Aorta (tissue), 5 donors: ENCODE measurements around the gene CDH2. TPM values are rescaled to one million over a fixed set of nuclear protein-coding genes. Genes with fewer than 3 reads are reported as not detected.

Source experiments
- ATAC-seq: fragments of 200-7000 bp; cut with Tn5 transposase; one replicate; pipeline ENCODE4 v1.9.1; 2022; ENCODE audit warnings: moderate library complexity; ENCODE audit not compliant: low FRiP score
- DNase-seq, 2 donors: peaks; one replicate each; pipeline ENCODE4 v3.0.0-alpha.2; 2020
- H3K27ac ChIP-seq, 2 donors: one replicate each; pipeline ENCODE4 v1.5.1; 2013; ENCODE audit warnings: low read length in 2 of 2, mild to moderate bottlenecking in 2 of 2, moderate library complexity in 2 of 2, control low read depth in 1 of 2, inconsistent platforms in 1 of 2, low read depth in 1 of 2
- H3K27me3 ChIP-seq, 2 donors: one replicate each; pipeline ENCODE4 v1.6.1; 2013; ENCODE audit warnings: control low read depth in 1 of 2, low read length in 1 of 2, mild to moderate bottlenecking in 1 of 2, moderate library complexity in 1 of 2; ENCODE audit not compliant: insufficient read depth in 2 of 2, control insufficient read depth in 1 of 2
- H3K36me3 ChIP-seq, 2 donors: one replicate each; pipeline ENCODE4 v1.6.1; 2013; ENCODE audit warnings: control low read depth in 1 of 2, low read length in 1 of 2, mild to moderate bottlenecking in 1 of 2; ENCODE audit not compliant: insufficient read depth in 2 of 2, control insufficient read depth in 1 of 2
- H3K4me1 ChIP-seq, 2 donors: one replicate each; pipeline ENCODE4 v1.6.1; 2013; ENCODE audit warnings: low read length in 2 of 2, control low read depth in 1 of 2, mild to moderate bottlenecking in 1 of 2, moderate library complexity in 1 of 2; ENCODE audit not compliant: insufficient read depth in 2 of 2, control insufficient read depth in 1 of 2
- H3K4me3 ChIP-seq, 2 donors: one replicate each; pipeline ENCODE4 v1.5.1; 2013; ENCODE audit warnings: low read length in 2 of 2, control low read depth in 1 of 2, mild to moderate bottlenecking in 1 of 2
- H3K9me3 ChIP-seq: one replicate; pipeline ENCODE4 v1.6.1; 2013; ENCODE audit warnings: mild to moderate bottlenecking, low read length; ENCODE audit not compliant: control insufficient read depth
- WGBS, 2 donors: extraction: QIAGEN DNeasy Blood & Tissue Kit; methylation state at CpG; one replicate each; pipeline ENCODE4 v1.1.7; 2013; 5-methylcytosine and 5-hydroxymethylcytosine counted together
- intact Hi-C, 2 donors: fragments of 100-400 bp; cut with DNase I; formaldehyde crosslinking; loops; one replicate each; pipeline versions ENCODE4 v1.14.2 to v1.15.0; 2022
- polyA plus RNA-seq, 2 donors: library from polyadenylated mRNA; stranded (reverse); fragments of 200-250 nt; gene quantifications; one replicate each; pipeline ENCODE4 v1.2.3, GENCODE V29; 2013
- total RNA-seq, 2 donors: library from RNA; stranded (reverse); fragmentation: NEBNext Ultra II Directional; extraction: Animal tissue kit (Norgen Biotek cat#: 25700); gene quantifications; one replicate each; pipeline ENCODE4 v1.2.1, GENCODE V29; 2021
- donor health status: healthy with polysubstance abuse.
- donor health status: Bipolar disorder and iron deficiency.
- donor health status: DM: no; HTN: no; CAD: no.
- donor health status: DM: no; HTN: no; CAD: no.
- donor health status: DM: yes; HTN: yes; CAD: no.

Gene CDH2
- total and polyA plus RNA-seq, 4 donors: 6.9 to 13.9 (median 11.4) TPM

DNA sequence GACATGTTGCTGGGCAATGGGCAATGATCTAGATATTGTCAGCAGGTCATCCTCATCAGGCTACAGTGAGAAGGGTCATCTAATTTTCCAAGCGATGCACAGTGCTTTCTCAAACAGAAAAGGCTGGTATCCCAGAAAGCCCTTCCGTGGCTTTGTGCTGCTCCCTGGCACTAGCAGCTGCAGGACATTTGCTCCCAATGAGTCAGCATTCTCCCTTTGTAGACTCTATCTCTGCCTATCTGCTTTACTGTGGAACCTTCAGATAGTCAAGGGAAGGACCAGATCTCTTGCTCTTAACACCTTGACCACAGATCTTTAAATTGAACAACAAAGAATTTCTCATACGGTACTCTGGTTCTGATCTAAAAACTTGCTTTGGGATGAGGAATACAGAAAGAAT lies 101.4 kb downstream of the CDH2 start:
- H3K4me3 ChIP-seq: no peak overlapping the region
- 73 to 90% methylated on average over 3 of the region's 3 CpGs for WGBS, 2 donors
- no peak overlapping the region for H3K27ac ChIP-seq
- no peaks in the 10 kb centered on the region for H3K36me3 ChIP-seq
- no peaks in the 10 kb centered on the region for H3K4me1 ChIP-seq
- intact Hi-C loops: no loop called here
- DNase-seq (no peak), ATAC-seq (no peak)
- H3K27me3 ChIP-seq: no peaks in the 10 kb centered on the region
- H3K9me3 ChIP-seq: no peaks in the 10 kb centered on the region

DNA sequence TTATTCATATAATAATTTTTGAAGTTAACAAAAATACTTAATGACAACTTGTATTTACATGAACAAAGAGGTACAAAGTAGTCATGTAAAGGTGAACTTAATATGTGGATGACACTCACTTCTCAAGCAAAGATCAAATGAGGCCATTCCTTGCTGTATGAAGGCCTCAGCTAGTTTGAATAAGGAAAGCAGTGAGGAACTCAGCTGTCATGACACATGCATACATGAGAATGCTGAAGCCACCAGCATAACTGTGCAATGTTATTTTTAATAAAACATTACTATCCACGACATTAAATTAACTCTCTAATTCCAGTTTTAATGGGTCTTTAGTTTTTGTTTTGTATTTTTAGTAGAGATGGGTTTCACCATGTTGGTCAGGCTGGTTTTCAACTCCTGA lies 102.9 kb downstream of the CDH2 start:
- H3K4me3 ChIP-seq: no peak overlapping the region
- H3K27me3 ChIP-seq: no peaks in the 10 kb centered on the region
- H3K9me3 ChIP-seq: no peaks in the 10 kb centered on the region
- DNase-seq: no peak
- ATAC-seq: no peak
- intact Hi-C loops: no loop called here
- WGBS, 2 donors: 65 to 76% methylated on average over 1 of the region's 1 CpG
- no peaks in the 10 kb centered on the region for H3K36me3 ChIP-seq
- H3K4me1 ChIP-seq: no peaks in the 10 kb centered on the region
- no peak overlapping the region for H3K27ac ChIP-seq

DNA sequence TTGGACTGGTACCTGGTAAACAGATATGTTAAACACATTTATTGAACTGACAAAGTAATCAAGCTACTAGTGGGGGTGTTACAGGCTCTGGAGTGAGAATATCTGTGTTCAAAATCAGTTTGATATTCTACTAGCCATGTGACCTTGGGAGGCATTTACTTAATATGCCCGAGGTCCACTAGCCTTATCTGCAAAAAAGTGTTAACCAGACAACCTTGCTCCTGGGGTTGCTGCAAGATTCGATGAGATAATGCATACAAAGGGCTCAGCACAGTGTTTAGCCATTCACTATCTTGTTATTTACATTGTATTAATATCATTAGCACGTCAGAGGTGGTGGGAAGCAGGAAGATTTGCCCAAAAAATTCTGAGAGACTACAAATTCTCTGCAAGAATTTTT lies 103.3 kb downstream of the CDH2 start:
- Histone ChIP-seq H3K27me3 (no peaks in the 10 kb centered on the region), H3K36me3 (no peaks in the 10 kb centered on the region), H3K27ac (no peak overlapping the region), H3K4me1 (no peaks in the 10 kb centered on the region), H3K4me3 (no peak overlapping the region), H3K9me3 (no peaks in the 10 kb centered on the region)
- WGBS, 2 donors: 46 to 61% methylated on average over 3 of the region's 3 CpGs
- ATAC-seq: no peak
- no peak for DNase-seq
- intact Hi-C loops: no loop called here

DNA sequence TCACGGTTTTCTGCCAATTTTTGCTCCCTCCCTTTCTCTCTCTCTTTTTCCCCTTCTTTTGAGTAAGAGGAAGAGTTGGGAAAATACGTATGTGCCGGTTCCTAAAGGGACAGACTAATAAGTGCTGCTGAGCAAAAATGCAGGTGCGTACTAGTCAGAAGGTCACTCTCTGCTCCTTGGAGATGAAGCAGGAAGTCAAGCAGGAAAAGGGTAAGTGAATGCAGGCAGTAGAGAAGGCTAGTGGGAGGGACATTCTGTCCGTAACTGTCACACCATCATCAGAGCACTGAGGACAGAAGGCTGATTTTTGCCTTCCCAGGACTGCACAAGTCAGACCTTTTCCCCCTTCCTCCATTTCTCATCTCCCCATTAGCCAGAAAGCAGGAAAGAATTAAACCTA lies 105.7 kb downstream of the CDH2 start:
- DNase-seq: no peak
- Histone ChIP-seq H3K36me3 (no peaks in the 10 kb centered on the region), H3K9me3 (no peaks in the 10 kb centered on the region), H3K27ac (no peak overlapping the region), H3K4me1 (no peaks in the 10 kb centered on the region), H3K27me3 (no peaks in the 10 kb centered on the region), H3K4me3 (no peak overlapping the region)
- 82 to 83% methylated on average over 5 of the region's 5 CpGs for WGBS, 2 donors
- ATAC-seq: no peak
- intact Hi-C loops: no loop called here

DNA sequence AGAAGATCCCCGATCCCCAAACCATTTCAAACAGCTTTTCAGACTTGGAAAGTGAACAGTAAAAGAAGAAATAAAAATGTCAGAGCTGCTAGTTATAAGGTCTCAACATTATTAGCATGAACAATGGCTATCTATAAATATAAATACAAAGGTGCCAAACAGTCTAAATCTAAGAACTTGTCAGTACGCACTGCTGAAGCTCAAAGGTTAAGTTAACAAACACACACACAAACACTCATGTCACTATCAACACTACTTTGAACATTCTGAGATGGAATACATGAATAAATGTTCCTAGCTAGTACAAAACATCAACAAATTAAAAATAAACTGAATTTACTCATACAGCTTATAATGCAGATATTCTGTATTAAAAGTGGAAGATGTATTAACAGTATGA lies 108.7 kb downstream of the CDH2 start:
- Histone ChIP-seq H3K27ac (no peak overlapping the region), H3K36me3 (no peaks in the 10 kb centered on the region), H3K9me3 (no peaks in the 10 kb centered on the region), H3K27me3 (no peaks in the 10 kb centered on the region), H3K4me1 (peaks cover 2 to 3% of the 10 kb centered on the region in 2 donors), H3K4me3 (no peak overlapping the region)
- DNase-seq: no peak
- WGBS, 2 donors: 92 to 93% methylated on average over 2 of the region's 2 CpGs
- no peak for ATAC-seq
- intact Hi-C loops: loop anchor here in 1 of 2 donors (10.0 kb wide), 1 partner anchor 73 kb away; no protein-coding TSS in a partner anchor

DNA sequence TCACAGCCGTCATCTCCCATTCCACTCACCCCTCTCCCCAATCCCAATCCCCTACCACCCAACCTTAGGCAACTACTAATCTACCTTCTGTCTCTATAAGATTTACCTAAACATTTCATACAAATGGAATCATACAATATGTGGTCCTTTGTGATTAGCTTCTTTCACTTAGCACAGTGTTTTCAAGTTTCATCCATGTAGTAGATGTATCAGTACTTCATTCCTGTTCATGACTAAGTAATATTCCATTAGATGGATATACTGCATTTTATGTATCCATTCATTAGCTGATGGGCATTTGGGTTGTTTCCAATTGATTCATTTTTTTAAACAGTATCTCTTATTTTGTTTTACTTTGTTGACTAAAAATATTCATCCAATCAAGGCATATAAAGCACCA lies 109.6 kb downstream of the CDH2 start:
- ATAC-seq: no peak
- Histone ChIP-seq H3K27me3 (no peaks in the 10 kb centered on the region), H3K9me3 (no peaks in the 10 kb centered on the region), H3K27ac (no peak overlapping the region), H3K36me3 (no peaks in the 10 kb centered on the region), H3K4me3 (no peak overlapping the region), H3K4me1 (peaks cover 3% of the 10 kb centered on the region in 2 donors)
- intact Hi-C loops: loop anchor here in 1 of 2 donors (10.0 kb wide), 1 partner anchor 73 kb away; no protein-coding TSS in a partner anchor
- 1 to 96% methylated on average over 1 of the region's 1 CpG for WGBS, 2 donors
- DNase-seq: no peak

DNA sequence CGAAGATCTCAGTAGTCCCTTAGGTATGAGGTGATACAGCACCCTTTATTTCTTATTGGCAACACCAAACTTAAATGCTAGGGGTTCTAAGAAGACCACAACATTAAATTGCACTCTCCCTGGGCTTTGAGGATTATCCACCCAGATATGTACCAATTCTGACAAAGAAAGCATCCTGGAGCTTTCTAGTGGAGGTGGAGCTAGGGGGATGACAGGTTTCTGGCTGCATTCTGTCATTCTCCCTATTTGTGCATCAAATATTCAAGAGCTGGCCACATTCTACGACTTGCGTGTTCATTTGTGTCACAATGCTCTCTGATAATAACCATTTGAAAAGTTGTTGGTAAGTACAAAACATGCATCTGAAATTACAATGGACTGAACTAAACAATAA lies 111.1 kb downstream of the CDH2 start:
- ATAC-seq: no peak
- DNase-seq: no peak
- Histone ChIP-seq H3K4me1 (peaks cover 3% of the 10 kb centered on the region in 2 donors), H3K9me3 (no peaks in the 10 kb centered on the region), H3K27ac (no peak overlapping the region), H3K27me3 (no peaks in the 10 kb centered on the region), H3K36me3 (no peaks in the 10 kb centered on the region), H3K4me3 (no peak overlapping the region)
- intact Hi-C loops: loop anchor here in 1 of 2 donors (10.0 kb wide), 1 partner anchor 71 kb away; no protein-coding TSS in a partner anchor
- 64 to 74% methylated on average over 3 of the region's 3 CpGs for WGBS, 2 donors

DNA sequence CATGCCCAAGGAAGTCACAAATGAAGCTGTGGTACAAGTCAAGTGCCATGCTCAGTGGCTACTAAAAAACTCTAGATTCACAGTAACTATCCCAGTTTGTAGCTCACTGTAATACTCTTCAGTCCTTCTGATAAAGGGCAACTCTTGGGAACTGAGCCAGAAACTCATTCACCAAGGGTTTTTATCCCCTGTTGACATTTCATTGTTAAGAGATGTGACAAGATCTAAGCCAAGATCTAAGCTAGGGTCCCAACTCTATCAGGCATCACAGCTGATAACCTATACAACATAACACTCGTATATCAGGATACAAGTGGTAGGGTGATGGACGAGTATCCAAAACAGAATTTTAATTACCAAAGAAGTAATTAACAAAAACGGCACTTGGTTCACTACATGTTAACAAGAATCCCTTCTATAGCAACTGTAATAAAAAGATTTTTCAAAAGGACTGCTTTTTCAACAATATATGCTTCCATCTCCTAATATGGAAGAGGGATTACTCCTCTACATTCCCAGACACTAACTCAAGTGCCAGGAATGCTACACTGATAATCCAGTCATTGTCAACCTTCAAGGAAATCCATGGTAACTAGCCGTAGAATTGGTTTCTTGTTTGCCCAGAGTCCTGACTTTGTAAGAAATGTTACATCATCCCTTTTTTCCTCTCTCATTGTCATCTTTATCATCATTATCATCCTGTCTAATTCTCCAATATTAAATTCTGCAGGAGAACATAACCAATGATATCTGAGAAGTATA lies 111.7 kb downstream of the CDH2 start:
- H3K4me3 ChIP-seq: no peak overlapping the region
- H3K9me3 ChIP-seq: no peaks in the 10 kb centered on the region
- no peaks in the 10 kb centered on the region for H3K36me3 ChIP-seq
- intact Hi-C loops: loop anchor here in 1 of 2 donors (10.0 kb wide), 1 partner anchor 70 kb away; no protein-coding TSS in a partner anchor
- DNase-seq (no peak), ATAC-seq (no peak)
- peaks cover 3% of the 10 kb centered on the region in 2 donors for H3K4me1 ChIP-seq
- H3K27ac ChIP-seq: peak overlapping the region in 1 of 2 donors; percentile 17
- no peaks in the 10 kb centered on the region for H3K27me3 ChIP-seq
- WGBS, 2 donors: 68 to 71% methylated on average over 4 of the region's 4 CpGs

DNA sequence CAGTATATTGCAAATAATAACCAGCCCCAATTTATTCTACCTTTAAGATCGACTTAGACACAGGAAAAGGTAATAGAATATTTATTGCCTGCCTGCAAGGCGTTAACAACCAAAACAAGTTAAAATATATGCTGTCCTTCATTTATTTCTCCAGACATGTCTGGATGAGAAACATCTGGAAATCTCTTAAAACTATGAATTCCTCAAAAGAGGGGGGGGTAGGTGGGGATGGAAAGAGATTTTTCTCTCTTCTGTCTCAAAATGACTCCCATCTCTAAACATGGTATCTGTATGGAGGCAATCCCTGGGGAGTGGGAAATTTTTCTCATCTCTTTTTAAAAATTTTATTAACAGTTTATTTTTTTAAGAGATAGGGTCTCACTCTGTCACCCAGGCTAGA lies 113.0 kb downstream of the CDH2 start:
- Histone ChIP-seq H3K9me3 (no peaks in the 10 kb centered on the region), H3K4me1 (peaks cover 3% of the 10 kb centered on the region in 2 donors), H3K27ac (no peak overlapping the region), H3K4me3 (no peak overlapping the region), H3K27me3 (no peaks in the 10 kb centered on the region), H3K36me3 (no peaks in the 10 kb centered on the region)
- ATAC-seq: no peak
- DNase-seq: no peak
- 77 to 86% methylated on average over 2 of the region's 2 CpGs for WGBS, 2 donors
- intact Hi-C loops: loop anchor here in 1 of 2 donors (10.0 kb wide), 1 partner anchor 69 kb away; no protein-coding TSS in a partner anchor
